Left ventricle myocardium inferior (tissue), 1 donor: ENCODE results near the gene ZNF672. TPM values are rescaled to one million over a fixed set of nuclear protein-coding genes. Genes with fewer than 3 reads are reported as not detected.
"Not testable (repeated sequence)": the region's sequence is repeated elsewhere in the genome, so short reads cannot be mapped to it uniquely, and the experiment has no call there.

Experiments
- DNase-seq: peaks from one replicate; pipeline ENCODE4 v3.0.0-alpha.2; 2020
- H3K27ac ChIP-seq: fragments of 200-600 bp; replicated peaks from 2 replicates; pipeline ENCODE4 v1.8.0; 2021
- H3K27me3 ChIP-seq: fragments of 200-600 bp; 2 replicates; pipeline ENCODE4 v1.8.0; 2021; ENCODE audit warnings: low read depth
- H3K36me3 ChIP-seq: fragments of 200-600 bp; 2 replicates; pipeline ENCODE4 v1.8.0; 2021
- H3K4me1 ChIP-seq: fragments of 200-600 bp; 2 replicates; pipeline ENCODE4 v1.8.0; 2021
- H3K4me3 ChIP-seq: fragments of 200-600 bp; 2 replicates; pipeline ENCODE4 v1.8.0; 2021; ENCODE audit warnings: mild to moderate bottlenecking, moderate library complexity
- H3K9me3 ChIP-seq: fragments of 200-600 bp; replicated peaks from 2 replicates; pipeline ENCODE4 v1.8.0; 2021
- intact Hi-C: fragments of 100-400 bp; cut with micrococcal nuclease; formaldehyde crosslinking; loops from one replicate; pipeline ENCODE4 v1.11.0; 2022
- total RNA-seq: library from RNA; stranded (reverse); fragmentation: NEBNext Ultra II Directional; extraction: Animal tissue kit (Norgen Biotek cat#: 25700); gene quantifications from one replicate; pipeline ENCODE4 v1.2.1, GENCODE V29; 2021
- TF ChIP-seq, protein P1 (sequence below): fragments of 200-600 bp; IDR thresholded peaks from 2 replicates; pipeline ENCODE4 v1.8.0; 2021; ENCODE audit warnings: antibody characterized with exemption, mild to moderate bottlenecking, borderline replicate concordance
- donor health status: DM: no; HTN: yes; CAD: no; lungs with severe emphysema.

Gene ZNF672
- total RNA-seq, 1 donor from 2014 or later: 43.1 TPM

DNA sequence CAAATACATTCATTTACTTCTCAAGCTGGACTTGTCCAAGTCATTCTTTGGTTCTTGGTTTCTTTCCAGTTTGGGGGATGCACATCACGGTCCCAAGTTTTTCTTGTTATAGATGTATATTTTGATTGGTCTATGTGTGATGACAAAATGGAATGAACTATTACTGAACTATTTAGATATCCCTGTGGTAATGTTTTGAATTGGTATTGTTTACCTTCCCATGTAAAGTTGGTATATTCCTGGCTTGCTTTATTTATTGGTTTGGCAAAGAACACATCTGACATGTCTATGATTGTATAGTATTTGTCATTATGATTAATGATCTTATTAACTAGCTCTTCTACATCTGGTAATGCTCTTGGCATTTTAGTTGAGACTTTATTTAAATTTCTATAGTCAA is 43.2 kb downstream of the ZNF672 start:
- no peak for DNase-seq
- H3K4me1 ChIP-seq: no peaks in the 10 kb centered on the region
- H3K9me3 ChIP-seq: no peaks in the 10 kb centered on the region
- H3K36me3 ChIP-seq: no peaks in the 10 kb centered on the region
- H3K27ac ChIP-seq: no peak overlapping the region
- H3K27me3 ChIP-seq: no peaks in the 10 kb centered on the region
- no peak overlapping the region for H3K4me3 ChIP-seq
- intact Hi-C loops: no loop called here
- TF ChIP-seq, protein P1, sequence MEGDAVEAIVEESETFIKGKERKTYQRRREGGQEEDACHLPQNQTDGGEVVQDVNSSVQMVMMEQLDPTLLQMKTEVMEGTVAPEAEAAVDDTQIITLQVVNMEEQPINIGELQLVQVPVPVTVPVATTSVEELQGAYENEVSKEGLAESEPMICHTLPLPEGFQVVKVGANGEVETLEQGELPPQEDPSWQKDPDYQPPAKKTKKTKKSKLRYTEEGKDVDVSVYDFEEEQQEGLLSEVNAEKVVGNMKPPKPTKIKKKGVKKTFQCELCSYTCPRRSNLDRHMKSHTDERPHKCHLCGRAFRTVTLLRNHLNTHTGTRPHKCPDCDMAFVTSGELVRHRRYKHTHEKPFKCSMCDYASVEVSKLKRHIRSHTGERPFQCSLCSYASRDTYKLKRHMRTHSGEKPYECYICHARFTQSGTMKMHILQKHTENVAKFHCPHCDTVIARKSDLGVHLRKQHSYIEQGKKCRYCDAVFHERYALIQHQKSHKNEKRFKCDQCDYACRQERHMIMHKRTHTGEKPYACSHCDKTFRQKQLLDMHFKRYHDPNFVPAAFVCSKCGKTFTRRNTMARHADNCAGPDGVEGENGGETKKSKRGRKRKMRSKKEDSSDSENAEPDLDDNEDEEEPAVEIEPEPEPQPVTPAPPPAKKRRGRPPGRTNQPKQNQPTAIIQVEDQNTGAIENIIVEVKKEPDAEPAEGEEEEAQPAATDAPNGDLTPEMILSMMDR: no peak

DNA sequence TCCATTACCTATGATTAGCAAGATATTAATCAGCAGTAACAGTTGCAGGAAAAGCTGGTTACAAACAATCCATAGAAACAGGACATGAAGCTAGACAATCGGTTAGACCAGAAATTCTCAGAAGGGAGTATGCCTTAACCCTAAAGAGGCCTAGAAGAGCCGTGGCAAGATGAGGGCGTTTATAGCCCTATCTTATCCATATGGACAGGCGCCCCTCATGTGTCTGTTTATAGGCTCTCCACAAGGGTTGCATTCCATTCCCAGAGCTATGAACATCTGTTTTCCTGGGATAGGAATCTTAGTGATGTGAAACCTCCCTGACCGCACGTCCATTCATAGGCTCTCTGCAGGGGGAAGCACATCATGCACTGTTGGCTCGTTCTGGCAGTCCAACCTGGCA is 44.4 kb downstream of the ZNF672 start:
- H3K9me3 ChIP-seq, DNase-seq, H3K4me1 ChIP-seq, H3K27me3 ChIP-seq, H3K4me3 ChIP-seq, H3K27ac ChIP-seq, intact Hi-C loops, H3K36me3 ChIP-seq: not testable (repeated sequence)

DNA sequence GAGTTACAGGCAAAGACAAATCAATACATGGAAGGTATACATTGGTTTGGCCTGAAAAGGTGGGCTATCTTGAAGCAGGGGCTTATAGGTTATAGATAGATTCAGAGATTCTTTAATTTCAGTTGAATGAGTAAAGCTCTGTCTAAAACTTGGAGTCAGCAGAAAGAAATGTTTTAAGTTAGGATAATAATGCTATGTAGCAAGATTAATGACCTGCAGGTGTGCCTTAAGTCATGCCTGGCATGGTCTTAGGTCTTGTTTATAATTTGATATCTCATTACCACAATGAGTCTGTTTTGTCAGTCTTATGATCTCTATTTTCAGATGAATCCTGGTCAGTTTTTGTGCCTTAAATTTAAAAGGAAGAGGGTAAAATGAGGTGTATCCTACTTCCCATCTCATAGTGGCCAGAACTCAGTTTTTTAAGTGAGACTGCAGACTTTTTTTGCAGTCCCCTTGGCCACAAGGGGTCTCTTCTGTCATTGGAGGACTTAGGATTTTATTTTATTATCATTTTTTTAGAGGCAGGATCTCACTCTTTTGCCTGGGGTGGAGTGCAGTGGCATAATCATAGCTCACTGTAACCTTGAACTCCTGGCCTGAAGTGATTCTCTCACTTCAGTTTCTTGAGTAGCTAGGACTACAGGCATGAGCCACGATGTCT is 46.7 kb downstream of the ZNF672 start:
- Histone ChIP-seq H3K27ac (no peak overlapping the region), H3K36me3 (no peaks in the 10 kb centered on the region), H3K27me3 (no peaks in the 10 kb centered on the region), H3K9me3 (no peaks in the 10 kb centered on the region), H3K4me3 (no peak overlapping the region), H3K4me1 (no peaks in the 10 kb centered on the region)
- TF ChIP-seq, protein P1: no peak
- intact Hi-C loops: no loop called here
- no peak for DNase-seq

DNA sequence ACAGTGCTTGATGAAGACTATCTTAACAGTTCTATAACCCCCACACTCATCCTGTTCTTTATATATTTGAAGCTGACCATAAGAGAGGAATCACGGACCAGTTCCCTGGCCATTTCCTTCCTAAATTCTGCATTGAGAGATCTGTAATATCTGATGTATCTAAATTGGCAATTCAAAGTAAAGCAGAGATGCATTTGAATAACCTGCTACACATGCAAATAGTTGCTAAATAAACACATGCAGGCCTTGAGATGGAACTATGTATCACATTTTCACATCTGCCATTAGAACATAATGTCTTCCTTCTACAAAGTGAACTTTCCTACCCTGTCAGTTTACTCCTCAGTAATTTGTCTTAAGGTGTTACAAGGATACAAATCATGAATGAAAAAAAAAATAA is 47.6 kb downstream of the ZNF672 start:
- TF ChIP-seq, protein P1: no peak
- Histone ChIP-seq H3K27me3 (no peaks in the 10 kb centered on the region), H3K27ac (no peak overlapping the region), H3K9me3 (no peaks in the 10 kb centered on the region), H3K36me3 (no peaks in the 10 kb centered on the region), H3K4me1 (no peaks in the 10 kb centered on the region), H3K4me3 (no peak overlapping the region)
- intact Hi-C loops: no loop called here
- DNase-seq: no peak

DNA sequence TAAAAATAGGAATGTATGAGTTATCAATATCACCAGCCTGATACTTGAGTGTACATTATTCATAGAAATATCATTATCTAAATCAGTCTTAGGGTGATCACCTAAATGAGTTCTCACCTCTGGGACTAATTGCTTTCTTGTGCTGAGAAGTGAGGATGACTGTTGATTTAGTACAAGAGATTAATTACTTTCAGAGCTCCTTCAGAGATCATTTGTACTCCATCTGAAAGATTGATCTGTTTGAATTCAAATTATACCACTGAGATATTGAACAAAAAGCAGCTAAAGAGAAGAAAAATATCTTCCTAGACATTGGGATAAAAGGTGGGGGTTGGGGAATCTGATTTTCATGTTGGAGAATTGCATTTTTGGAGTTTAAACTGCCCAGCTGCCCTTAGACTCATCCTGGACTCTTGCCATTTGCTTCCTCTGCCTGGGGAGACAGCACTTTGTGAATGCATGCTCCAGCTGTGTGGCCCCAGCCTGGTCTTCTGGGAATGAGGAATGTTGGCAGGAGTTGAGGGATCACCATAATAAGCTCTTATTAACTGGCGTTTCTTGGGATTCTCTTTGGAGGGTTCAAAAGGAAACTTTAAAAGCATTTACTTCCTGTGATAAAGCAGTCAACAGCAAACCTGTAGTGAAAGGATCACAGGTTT is 48.3 kb downstream of the ZNF672 start:
- no peak overlapping the region for H3K4me3 ChIP-seq
- no peak overlapping the region for H3K27ac ChIP-seq
- no peak for DNase-seq
- TF ChIP-seq, protein P1: no peak
- no peaks in the 10 kb centered on the region for H3K27me3 ChIP-seq
- H3K36me3 ChIP-seq: no peaks in the 10 kb centered on the region
- intact Hi-C loops: no loop called here
- H3K4me1 ChIP-seq: no peaks in the 10 kb centered on the region
- H3K9me3 ChIP-seq: no peaks in the 10 kb centered on the region

DNA sequence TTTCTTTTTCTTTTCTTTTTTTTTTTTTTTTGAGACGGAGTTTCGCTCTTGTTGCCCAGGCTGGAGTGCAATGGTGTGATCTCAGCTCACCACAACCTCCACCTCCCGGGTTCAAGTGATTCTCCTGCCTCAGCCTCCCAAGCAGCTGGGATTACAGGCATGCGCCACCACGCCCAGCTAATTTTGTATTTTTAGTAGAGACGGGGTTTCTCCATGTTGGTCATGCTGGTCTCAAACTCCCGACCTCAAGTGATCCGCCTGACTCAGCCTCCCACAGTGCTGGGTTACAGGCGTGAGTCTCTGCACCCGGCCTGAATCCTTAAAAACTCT is 51.9 kb downstream of the ZNF672 start:
- H3K4me1 ChIP-seq, intact Hi-C loops, H3K27ac ChIP-seq, H3K27me3 ChIP-seq, H3K9me3 ChIP-seq, H3K36me3 ChIP-seq, H3K4me3 ChIP-seq, DNase-seq: not testable (repeated sequence)
